ENCODE measurements around the gene EGFR. TPM values are rescaled to one million over a fixed set of nuclear protein-coding genes. Genes with fewer than 3 reads are reported as not detected.

EGFR gene
- total RNA-seq (ENCODE audit: low replicate concordance), result 29.3 and 35.5 TPM in 2 replicates

DNA sequence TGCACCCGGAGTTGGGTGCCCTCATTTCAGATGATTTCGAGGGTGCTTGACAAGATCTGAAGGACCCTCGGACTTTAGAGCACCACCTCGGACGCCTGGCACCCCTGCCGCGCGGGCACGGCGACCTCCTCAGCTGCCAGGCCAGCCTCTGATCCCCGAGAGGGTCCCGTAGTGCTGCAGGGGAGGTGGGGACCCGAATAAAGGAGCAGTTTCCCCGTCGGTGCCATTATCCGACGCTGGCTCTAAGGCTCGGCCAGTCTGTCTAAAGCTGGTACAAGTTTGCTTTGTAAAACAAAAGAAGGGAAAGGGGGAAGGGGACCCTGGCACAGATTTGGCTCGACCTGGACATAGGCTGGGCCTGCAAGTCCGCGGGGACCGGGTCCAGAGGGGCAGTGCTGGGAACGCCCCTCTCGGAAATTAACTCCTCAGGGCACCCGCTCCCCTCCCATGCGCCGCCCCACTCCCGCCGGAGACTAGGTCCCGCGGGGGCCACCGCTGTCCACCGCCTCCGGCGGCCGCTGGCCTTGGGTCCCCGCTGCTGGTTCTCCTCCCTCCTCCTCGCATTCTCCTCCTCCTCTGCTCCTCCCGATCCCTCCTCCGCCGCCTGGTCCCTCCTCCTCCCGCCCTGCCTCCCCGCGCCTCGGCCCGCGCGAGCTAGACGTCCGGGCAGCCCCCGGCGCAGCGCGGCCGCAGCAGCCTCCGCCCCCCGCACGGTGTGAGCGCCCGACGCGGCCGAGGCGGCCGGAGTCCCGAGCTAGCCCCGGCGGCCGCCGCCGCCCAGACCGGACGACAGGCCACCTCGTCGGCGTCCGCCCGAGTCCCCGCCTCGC lies at the start of gene EGFR:
Gene EGFR, plus strand, starts transcription at position 657 of the 830 bp plus-strand sequence. CDS start 261 bp downstream, outside the sequence.

Data from smooth muscle cell of the coronary artery (primary cell).